DMS53 treated with DMSO at 0.1 percent for 48 hours (cell line): Measurements from ENCODE around the gene DOCK9.

Experiments
- DNase-seq: peaks from one replicate; lab custom pipeline; 2025; ENCODE audit not compliant: unreplicated experiment; lab: John Stamatoyannopoulos, UW

DOCK9 gene

GRCh38 chr13:98889419-98890085 lies 88.3 kb downstream of the DOCK9 start:
- DNase-seq = no peak

GRCh38 chr13:98888890-98889279 lies 89.0 kb downstream of the DOCK9 start:
- no peak for DNase-seq

GRCh38 chr13:98888222-98888889 lies 89.5 kb downstream of the DOCK9 start:
- DNase-seq = no peak

- DNase-seq = no peak
These were observed 91.2 kb downstream of the DOCK9 start for GRCh38 chr13:98886587-98887230.

- DNase-seq = no peak
These were observed 92.3 kb downstream of the DOCK9 start for GRCh38 chr13:98885600-98885999.

- no peak for DNase-seq
These were observed 93.9 kb downstream of the DOCK9 start for GRCh38 chr13:98883998-98884397.

- DNase-seq = no peak
These were observed 96.5 kb downstream of the DOCK9 start for GRCh38 chr13:98881390-98881789.

GRCh38 chr13:98880677-98881076 lies 97.2 kb downstream of the DOCK9 start:
- no peak for DNase-seq

GRCh38 chr13:98879957-98880356 lies 97.9 kb downstream of the DOCK9 start:
- DNase-seq = no peak

- DNase-seq = no peak
These were observed 98.7 kb downstream of the DOCK9 start for GRCh38 chr13:98879127-98879520.

GRCh38 chr13:98878486-98879126 lies 99.3 kb downstream of the DOCK9 start:
- DNase-seq = no peak

GRCh38 chr13:98877936-98878335 lies 99.9 kb downstream of the DOCK9 start:
- DNase-seq = no peak

- no peak for DNase-seq
These were observed 100.4 kb downstream of the DOCK9 start for GRCh38 chr13:98877466-98877865.

- DNase-seq = no peak
These were observed 102.6 kb downstream of the DOCK9 start for GRCh38 chr13:98875146-98875729.

- DNase-seq = no peak
These were observed 103.9 kb downstream of the DOCK9 start for GRCh38 chr13:98874029-98874397.

GRCh38 chr13:98873377-98874028 lies 104.4 kb downstream of the DOCK9 start:
- no peak for DNase-seq

- DNase-seq = no peak
These were observed 106.1 kb downstream of the DOCK9 start for GRCh38 chr13:98871727-98872126.

- no peak for DNase-seq
These were observed 108.3 kb downstream of the DOCK9 start for GRCh38 chr13:98869408-98870090.

- DNase-seq = no peak
These were observed 108.9 kb downstream of the DOCK9 start for GRCh38 chr13:98868932-98869331.

GRCh38 chr13:98866882-98867281 lies 111.0 kb downstream of the DOCK9 start:
- no peak for DNase-seq
